K562 (cell line): ENCODE data around the gene USP49. TPM values are rescaled to one million over a fixed set of nuclear protein-coding genes. Genes with fewer than 3 reads are reported as not detected.
"Not testable (repeated sequence)": the region's sequence is repeated elsewhere in the genome, so short reads cannot be mapped to it uniquely, and the experiment has no call there.

Experiments used
- ATAC-seq: fragments of 200-7000 bp; cut with Tn5 transposase; 3 replicates; pipeline ENCODE4 v1.9.1; 2020; ENCODE audit warnings: moderate library complexity
- BruUV-seq: library from RNA; stranded (reverse); fragments of 400-500 nt; replicated peaks from 2 replicates; lab custom pipeline; 2021; lab: Mats Ljungman, UMichigan
- CTCF ChIA-PET: fragments of 300-600 bp; formaldehyde crosslinking; extraction: SDS; loops from one replicate; lab custom pipeline; 2021; ENCODE audit warnings: low intra/inter-chr PET ratio; lab: Yijun Ruan, JAX
- POLR2A ChIA-PET: fragments of 300-600, 350-650 bp; sonication (Branson Sonifier 250); formaldehyde crosslinking; extraction: SDS; loops from one replicate; lab custom pipeline; 2021; ENCODE audit warnings: antibody characterized with exemption, inconsistent platforms; lab: Yijun Ruan, JAX
- DNase-seq, 4 experiments: peaks; one replicate each; pipeline versions ENCODE4 v3.0.0 to v3.0.0-alpha.2; 2011 to 2018; ENCODE audit warnings: low spot score in 3 of 4, mixed read lengths in 3 of 4; ENCODE audit errors: extremely low read depth in 1 of 4
- FAIRE-seq: peaks from 2 replicates; lab custom pipeline; 2011; peaks lifted over from hg19 to GRCh38; lab: Jason Lieb, UNC
- H2AFZ ChIP-seq: 2 replicates; pipeline ENCODE4 v1.6.0; 2011; ENCODE audit warnings: low read depth, low read length, control low read depth, inconsistent platforms
- H3K27ac ChIP-seq: fragments of 200-600 bp; 3 replicates; pipeline ENCODE4 v1.8.0; 2011; ENCODE audit warnings: low read depth, mild to moderate bottlenecking, control low read depth, inconsistent platforms, low read length, moderate library complexity, mixed read lengths; ENCODE audit errors: extremely low read depth
- H3K27me3 ChIP-seq, 2 experiments: fragments of 300-600 bp in 1 of 2; 2 replicates in 1 of 2; 3 replicates in 1 of 2; pipeline versions ENCODE4 v1.6.0 to v1.8.0; 2011; ENCODE audit warnings: inconsistent platforms in 2 of 2, low read length in 2 of 2, mild to moderate bottlenecking in 1 of 2, mixed read lengths in 1 of 2, moderate library complexity in 1 of 2; ENCODE audit not compliant: control insufficient read depth in 2 of 2, insufficient read depth in 2 of 2
- H3K36me3 ChIP-seq: fragments of 300-600 bp; 3 replicates; pipeline ENCODE4 v1.8.0; 2011; ENCODE audit warnings: mild to moderate bottlenecking, low read length, inconsistent platforms; ENCODE audit not compliant: control insufficient read depth, insufficient read depth
- H3K4me1 ChIP-seq, 2 experiments: fragments of 200-600 bp in 1 of 2; replicated peaks in 1 of 2; 2 replicates in 1 of 2; 3 replicates in 1 of 2; pipeline versions ENCODE4 v1.5.1 to v1.8.0; 2011; ENCODE audit warnings: inconsistent platforms in 2 of 2, low read length in 2 of 2, mild to moderate bottlenecking in 1 of 2, mixed read lengths in 1 of 2, moderate library complexity in 1 of 2; ENCODE audit not compliant: control insufficient read depth in 2 of 2, insufficient read depth in 2 of 2
- H3K4me2 ChIP-seq: 2 replicates; pipeline ENCODE4 v1.6.1; 2011; ENCODE audit warnings: low read length, control low read depth, inconsistent platforms, mixed read lengths; ENCODE audit not compliant: insufficient read depth
- H3K4me3 ChIP-seq: fragments of 200-600 bp; sonication (generic), shearing (Covaris generic); 2 replicates; pipeline ENCODE4 v1.5.1; 2016; ENCODE audit warnings: control low read depth, inconsistent platforms
- H3K79me2 ChIP-seq: fragments of 200-600 bp; 3 replicates; pipeline ENCODE4 v1.8.0; 2011; ENCODE audit warnings: low read length, inconsistent platforms; ENCODE audit not compliant: control insufficient read depth, insufficient read depth
- H3K9ac ChIP-seq, 2 experiments: 2 replicates each; pipeline versions ENCODE4 v1.6.0 to v1.6.1; 2011; ENCODE audit warnings: low read depth in 2 of 2, low read length in 2 of 2, control low read depth in 1 of 2, inconsistent platforms in 1 of 2, mild to moderate bottlenecking in 1 of 2, mixed read lengths in 1 of 2; ENCODE audit not compliant: insufficient read depth in 1 of 2
- H3K9me1 ChIP-seq: one replicate; pipeline ENCODE4 v1.6.0; 2011; ENCODE audit warnings: inconsistent platforms, mild to moderate bottlenecking, low read length, moderate library complexity; ENCODE audit not compliant: control insufficient read depth, insufficient read depth
- H3K9me3 ChIP-seq: replicated peaks from 2 replicates; pipeline ENCODE4 v1.5.1; 2011; ENCODE audit warnings: low read depth, low read length, inconsistent platforms; ENCODE audit not compliant: control insufficient read depth, insufficient read depth
- H4K20me1 ChIP-seq: replicated peaks from 2 replicates; pipeline ENCODE4 v1.6.1; 2011; ENCODE audit warnings: low read length, inconsistent platforms, mixed read lengths; ENCODE audit not compliant: control insufficient read depth, insufficient read depth
- E4F1 ChIP-seq: fragments of 250-450 bp; sonication (Bioruptor Pico); IDR thresholded peaks from 2 replicates; pipeline ENCODE4 v1.5.0; 2021; ENCODE audit warnings: mild to moderate bottlenecking, borderline replicate concordance
- EP300 ChIP-seq: IDR thresholded peaks from 2 replicates; pipeline ENCODE4 v1.6.1; 2012; ENCODE audit warnings: low read length, improper control_type of control experiment
- MAFF ChIP-seq: IDR thresholded peaks from 2 replicates; pipeline ENCODE4 v1.6.1; 2012; ENCODE audit warnings: low read length, improper control_type of control experiment
- NFATC3 ChIP-seq: fragments of 450-650 bp; IDR thresholded peaks from 2 replicates; pipeline ENCODE4 v1.6.1; 2017; ENCODE audit warnings: mild to moderate bottlenecking
- SNIP1 ChIP-seq: fragments of 450-650 bp; IDR thresholded peaks from 2 replicates; pipeline ENCODE4 v1.7.1; 2017; ENCODE audit warnings: low read depth, mild to moderate bottlenecking
- ZNF217 ChIP-seq: sonication (generic); formaldehyde crosslinking; IDR thresholded peaks from 2 replicates; pipeline ENCODE4 v1.8.0; 2022; ENCODE audit warnings: mild to moderate bottlenecking, missing genetic modification reagents
- ZNF316 ChIP-seq: fragments of 450-650 bp; IDR thresholded peaks from 2 replicates; pipeline ENCODE4 v1.6.1; 2016
- WGBS: fragments of 100-300 bp; shearing (Covaris generic); methylation state at CpG from one replicate; pipeline ENCODE4 v1.1.6; 2016; ENCODE audit warnings: low coverage, mixed read lengths; ENCODE audit not compliant: insufficient coverage; ENCODE audit errors: missing lambda C conversion rate; 5-methylcytosine and 5-hydroxymethylcytosine counted together
- in situ Hi-C: fragments of 300-500 bp; cut with MboI; formaldehyde crosslinking; loops from 4 replicates; pipeline ENCODE4 v1.15.0; 2018; ENCODE audit warnings: inconsistent platforms, mixed read lengths
- intact Hi-C: fragments of 100-400 bp; cut with micrococcal nuclease; formaldehyde crosslinking; loops from 2 replicates; pipeline ENCODE4 v1.14.2; 2022
- polyA plus RNA-seq, 8 experiments: library from polyadenylated mRNA; depleted of rRNA in 4 of 8; stranded (reverse) in 5 of 8; unstranded in 3 of 8; fragments of >200 nt; fragmentation: Nextera tagmentation in 2 of 8; fragmentation: Illumina TruSeq in 1 of 8; extraction: Ambion mirVana in 2 of 8; extraction: Trizol in 1 of 8; gene quantifications; 2 replicates each; pipeline versions ENCODE4 v1.2.1 to v1.2.3, GENCODE V29; 2011 to 2014; ENCODE audit warnings: inconsistent platforms in 1 of 8, missing spikeins in 1 of 8
- total RNA-seq, 7 experiments: library from RNA; depleted of rRNA in 6 of 7; stranded (reverse); fragments of >200 nt in 6 of 7; fragmentation: Illumina TruSeq in 2 of 7; extraction: Trizol in 2 of 7; gene quantifications; 2 replicates each; pipeline versions ENCODE4 v1.2.1 to v1.2.3, GENCODE V29; 2011 to 2021; ENCODE audit warnings: low replicate concordance in 1 of 7
- TF ChIP-seq, protein P1 (sequence below): fragments of 450-650 bp; IDR thresholded peaks from 2 replicates; pipeline ENCODE4 v1.6.1; 2016

The USP49 gene
- total and polyA plus RNA-seq, 9 of the 15 experiments (the other 6 are each of a cell fraction or from before 2014, with no cell fraction given), result 1.0 to 9.9 (median 6.5) TPM

GRCh38 chr6:41813469-41813868, 81.7 kb downstream of the USP49 start:
- no peak for FAIRE-seq
- H3K9me1 ChIP-seq, result no peaks in the 10 kb centered on the region
- POLR2A ChIA-PET, result interaction anchor here (1.0 to 1.1 kb wide), 3 partner anchors 42 to 154 kb away, joined by 3 read pairs; no protein-coding TSS in a partner anchor
- intact Hi-C loops, result no loop called here
- TF ChIP-seq, protein P1, sequence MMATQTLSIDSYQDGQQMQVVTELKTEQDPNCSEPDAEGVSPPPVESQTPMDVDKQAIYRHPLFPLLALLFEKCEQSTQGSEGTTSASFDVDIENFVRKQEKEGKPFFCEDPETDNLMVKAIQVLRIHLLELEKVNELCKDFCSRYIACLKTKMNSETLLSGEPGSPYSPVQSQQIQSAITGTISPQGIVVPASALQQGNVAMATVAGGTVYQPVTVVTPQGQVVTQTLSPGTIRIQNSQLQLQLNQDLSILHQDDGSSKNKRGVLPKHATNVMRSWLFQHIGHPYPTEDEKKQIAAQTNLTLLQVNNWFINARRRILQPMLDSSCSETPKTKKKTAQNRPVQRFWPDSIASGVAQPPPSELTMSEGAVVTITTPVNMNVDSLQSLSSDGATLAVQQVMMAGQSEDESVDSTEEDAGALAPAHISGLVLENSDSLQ, result no peak
- TF ChIP-seq MAFF (0 out of 2 replicates have a peak, but pooled peaks have one; percentile 4), ZNF217 (CRISPR knock-in tag) (no peak), ZNF316 (peak; percentile 72), E4F1 (CRISPR knock-in tag) (no peak), EP300 (no peak), NFATC3 (no peak), SNIP1 (no peak)
- TF ChIP-seq, all 486 proteins: peak for 2
- no TSS peak for BruUV-seq
- H3K4me3 ChIP-seq, result no peak overlapping the region
- peaks cover 0 to 8% of the 10 kb centered on the region in 2 experiments; a peak in 3 of 5 replicates for H3K4me1 ChIP-seq
- no peak for ATAC-seq
- no peak overlapping the region for H2AFZ ChIP-seq
- no peaks in the 10 kb centered on the region for H3K36me3 ChIP-seq
- no peaks in the 10 kb centered on the region; the same call in 2 of the 3 replicates for H3K79me2 ChIP-seq
- H4K20me1 ChIP-seq, result no peaks in the 10 kb centered on the region
- CTCF ChIA-PET, result interaction anchor here (0.6 kb wide), 1 partner anchor 10 kb away, joined by 3 read pairs; no protein-coding TSS in a partner anchor
- no peaks in the 10 kb centered on the region for H3K9me3 ChIP-seq
- no peaks in the 10 kb centered on the region for H3K27me3 ChIP-seq
- 63% methylated on average over 2 of the region's 2 CpGs for WGBS
- no peak overlapping the region for H3K9ac ChIP-seq
- no peak overlapping the region for H3K27ac ChIP-seq
- H3K4me2 ChIP-seq, result no peak overlapping the region
- no peak for DNase-seq
- in situ Hi-C loops, result no loop called here

GRCh38 chr6:41811946-41812345, 83.2 kb downstream of the USP49 start:
- H3K9me3 ChIP-seq, H3K36me3 ChIP-seq, H3K27ac ChIP-seq, H3K4me2 ChIP-seq, FAIRE-seq, H3K27me3 ChIP-seq, H3K79me2 ChIP-seq, POLR2A ChIA-PET, H3K9ac ChIP-seq, in situ Hi-C loops, BruUV-seq, H4K20me1 ChIP-seq, H3K4me3 ChIP-seq, H3K9me1 ChIP-seq, CTCF ChIA-PET, DNase-seq, intact Hi-C loops, H3K4me1 ChIP-seq, ATAC-seq, H2AFZ ChIP-seq: not testable (repeated sequence)
- 84% methylated on average over 10 of the region's 13 CpGs for WGBS
